ENCODE measurements around the gene TCF7L2.

Gene TCF7L2

GRCh38 chr10:113056030-113056429 is 106.0 kb downstream of the TCF7L2 start:
- Histone ChIP-seq H3K27me3 (ENCODE audit: control insufficient read depth, insufficient read depth, low read length) (no peaks in the 10 kb centered on the region), H3K4me1 (ENCODE audit: control insufficient read depth, insufficient read depth, low read length) (peaks cover 75% of the 10 kb centered on the region), H3K4me2 (ENCODE audit: low read length) (peak overlapping the region; percentile 62), H3K4me3 (ENCODE audit: low read length) (no peak overlapping the region), H3K36me3 (ENCODE audit: insufficient read depth, low read length) (no peaks in the 10 kb centered on the region), H3K9ac (ENCODE audit: low read depth, low read length) (peak overlapping the region; percentile 25), H3K9me3 (replicated peaks; ENCODE audit: low read length) (no peaks in the 10 kb centered on the region)

GRCh38 chr10:113056441-113057021 is 106.5 kb downstream of the TCF7L2 start:
- peak overlapping the region; percentile 25 for H3K9ac ChIP-seq (ENCODE audit: low read depth, low read length)
- no peaks in the 10 kb centered on the region for H3K36me3 ChIP-seq (ENCODE audit: insufficient read depth, low read length)
- H3K4me3 ChIP-seq (ENCODE audit: low read length) = no peak overlapping the region
- H3K27me3 ChIP-seq (ENCODE audit: control insufficient read depth, insufficient read depth, low read length) = no peaks in the 10 kb centered on the region
- H3K9me3 ChIP-seq (replicated peaks; ENCODE audit: low read length) = no peaks in the 10 kb centered on the region
- peak overlapping the region; percentile 62 for H3K4me2 ChIP-seq (ENCODE audit: low read length)
- H3K4me1 ChIP-seq (ENCODE audit: control insufficient read depth, insufficient read depth, low read length) = peaks cover 77% of the 10 kb centered on the region

- Histone ChIP-seq H3K9me3 (replicated peaks; ENCODE audit: low read length) (no peaks in the 10 kb centered on the region), H3K4me2 (ENCODE audit: low read length) (no peak overlapping the region), H3K9ac (ENCODE audit: low read depth, low read length) (no peak overlapping the region), H3K4me1 (ENCODE audit: control insufficient read depth, insufficient read depth, low read length) (peaks cover 64% of the 10 kb centered on the region), H3K36me3 (ENCODE audit: insufficient read depth, low read length) (peaks cover 3% of the 10 kb centered on the region), H3K4me3 (ENCODE audit: low read length) (no peak overlapping the region), H3K27me3 (ENCODE audit: control insufficient read depth, insufficient read depth, low read length) (no peaks in the 10 kb centered on the region)
Observed at GRCh38 chr10:113057948-113058522, 108.0 kb downstream of the TCF7L2 start.

- H3K4me2 ChIP-seq (ENCODE audit: low read length) = peak overlapping the region; percentile 76
- H3K9me3 ChIP-seq (replicated peaks; ENCODE audit: low read length) = no peaks in the 10 kb centered on the region
- peak overlapping the region; percentile 70 for H3K9ac ChIP-seq (ENCODE audit: low read depth, low read length)
- H3K4me1 ChIP-seq (ENCODE audit: control insufficient read depth, insufficient read depth, low read length) = peaks cover 57% of the 10 kb centered on the region
- H3K4me3 ChIP-seq (ENCODE audit: low read length) = no peak overlapping the region
- H3K27me3 ChIP-seq (ENCODE audit: control insufficient read depth, insufficient read depth, low read length) = no peaks in the 10 kb centered on the region
- peaks cover 3% of the 10 kb centered on the region for H3K36me3 ChIP-seq (ENCODE audit: insufficient read depth, low read length)
Observed at GRCh38 chr10:113058523-113059370, 108.7 kb downstream of the TCF7L2 start.

- H3K9ac ChIP-seq (ENCODE audit: low read depth, low read length) = peak overlapping the region; percentile 70
- no peaks in the 10 kb centered on the region for H3K27me3 ChIP-seq (ENCODE audit: control insufficient read depth, insufficient read depth, low read length)
- peak overlapping the region; percentile 50 for H3K4me3 ChIP-seq (ENCODE audit: low read length)
- H3K4me1 ChIP-seq (ENCODE audit: control insufficient read depth, insufficient read depth, low read length) = peaks cover 51% of the 10 kb centered on the region
- no peaks in the 10 kb centered on the region for H3K9me3 ChIP-seq (replicated peaks; ENCODE audit: low read length)
- H3K4me2 ChIP-seq (ENCODE audit: low read length) = peak overlapping the region; percentile 76
- peaks cover 3% of the 10 kb centered on the region for H3K36me3 ChIP-seq (ENCODE audit: insufficient read depth, low read length)
Observed at GRCh38 chr10:113059371-113059780, 109.3 kb downstream of the TCF7L2 start.

- Histone ChIP-seq H3K36me3 (ENCODE audit: insufficient read depth, low read length) (peaks cover 3% of the 10 kb centered on the region), H3K4me3 (ENCODE audit: low read length) (peak overlapping the region; percentile 50), H3K27me3 (ENCODE audit: control insufficient read depth, insufficient read depth, low read length) (no peaks in the 10 kb centered on the region), H3K4me2 (ENCODE audit: low read length) (peak overlapping the region; percentile 76), H3K4me1 (ENCODE audit: control insufficient read depth, insufficient read depth, low read length) (peaks cover 51% of the 10 kb centered on the region), H3K9me3 (replicated peaks; ENCODE audit: low read length) (no peaks in the 10 kb centered on the region), H3K9ac (ENCODE audit: low read depth, low read length) (peak overlapping the region; percentile 70)
Observed at GRCh38 chr10:113060201-113061053, 110.4 kb downstream of the TCF7L2 start.

GRCh38 chr10:113061054-113061430 is 111.0 kb downstream of the TCF7L2 start:
- Histone ChIP-seq H3K9ac (ENCODE audit: low read depth, low read length) (peak overlapping the region; percentile 70), H3K4me3 (ENCODE audit: low read length) (peak overlapping the region; percentile 50), H3K36me3 (ENCODE audit: insufficient read depth, low read length) (peaks cover 3% of the 10 kb centered on the region), H3K9me3 (replicated peaks; ENCODE audit: low read length) (no peaks in the 10 kb centered on the region), H3K4me2 (ENCODE audit: low read length) (peak overlapping the region; percentile 76), H3K27me3 (ENCODE audit: control insufficient read depth, insufficient read depth, low read length) (no peaks in the 10 kb centered on the region), H3K4me1 (ENCODE audit: control insufficient read depth, insufficient read depth, low read length) (peaks cover 49% of the 10 kb centered on the region)

- H3K9ac ChIP-seq (ENCODE audit: low read depth, low read length) = no peak overlapping the region
- no peak overlapping the region for H3K4me3 ChIP-seq (ENCODE audit: low read length)
- H3K9me3 ChIP-seq (replicated peaks; ENCODE audit: low read length) = no peaks in the 10 kb centered on the region
- H3K36me3 ChIP-seq (ENCODE audit: insufficient read depth, low read length) = peaks cover 3% of the 10 kb centered on the region
- no peaks in the 10 kb centered on the region for H3K27me3 ChIP-seq (ENCODE audit: control insufficient read depth, insufficient read depth, low read length)
- peaks cover 44% of the 10 kb centered on the region for H3K4me1 ChIP-seq (ENCODE audit: control insufficient read depth, insufficient read depth, low read length)
- H3K4me2 ChIP-seq (ENCODE audit: low read length) = no peak overlapping the region
Observed at GRCh38 chr10:113061557-113061956, 111.5 kb downstream of the TCF7L2 start.

GRCh38 chr10:113063043-113063967 is 113.3 kb downstream of the TCF7L2 start:
- no peak overlapping the region for H3K4me3 ChIP-seq (ENCODE audit: low read length)
- peaks cover 3% of the 10 kb centered on the region for H3K36me3 ChIP-seq (ENCODE audit: insufficient read depth, low read length)
- no peak overlapping the region for H3K4me2 ChIP-seq (ENCODE audit: low read length)
- no peaks in the 10 kb centered on the region for H3K9me3 ChIP-seq (replicated peaks; ENCODE audit: low read length)
- H3K9ac ChIP-seq (ENCODE audit: low read depth, low read length) = no peak overlapping the region
- H3K4me1 ChIP-seq (ENCODE audit: control insufficient read depth, insufficient read depth, low read length) = peaks cover 29% of the 10 kb centered on the region
- no peaks in the 10 kb centered on the region for H3K27me3 ChIP-seq (ENCODE audit: control insufficient read depth, insufficient read depth, low read length)

GRCh38 chr10:113064039-113064438 is 114.0 kb downstream of the TCF7L2 start:
- H3K27me3 ChIP-seq (ENCODE audit: control insufficient read depth, insufficient read depth, low read length) = no peaks in the 10 kb centered on the region
- no peak overlapping the region for H3K9ac ChIP-seq (ENCODE audit: low read depth, low read length)
- H3K9me3 ChIP-seq (replicated peaks; ENCODE audit: low read length) = no peaks in the 10 kb centered on the region
- peaks cover 22% of the 10 kb centered on the region for H3K4me1 ChIP-seq (ENCODE audit: control insufficient read depth, insufficient read depth, low read length)
- H3K4me2 ChIP-seq (ENCODE audit: low read length) = no peak overlapping the region
- peaks cover 3% of the 10 kb centered on the region for H3K36me3 ChIP-seq (ENCODE audit: insufficient read depth, low read length)
- no peak overlapping the region for H3K4me3 ChIP-seq (ENCODE audit: low read length)

Measured in skeletal muscle satellite cell (primary cell).